ENCODE measurements around the gene RAI1.
"Not testable (repeated sequence)": the region's sequence is repeated elsewhere in the genome, so short reads cannot be mapped to it uniquely, and the experiment has no call there.

The RAI1 gene

GRCh38 chr17:17806611-17807274 is 125.5 kb downstream of the RAI1 start:
- no peak for DNase-seq

DNA sequence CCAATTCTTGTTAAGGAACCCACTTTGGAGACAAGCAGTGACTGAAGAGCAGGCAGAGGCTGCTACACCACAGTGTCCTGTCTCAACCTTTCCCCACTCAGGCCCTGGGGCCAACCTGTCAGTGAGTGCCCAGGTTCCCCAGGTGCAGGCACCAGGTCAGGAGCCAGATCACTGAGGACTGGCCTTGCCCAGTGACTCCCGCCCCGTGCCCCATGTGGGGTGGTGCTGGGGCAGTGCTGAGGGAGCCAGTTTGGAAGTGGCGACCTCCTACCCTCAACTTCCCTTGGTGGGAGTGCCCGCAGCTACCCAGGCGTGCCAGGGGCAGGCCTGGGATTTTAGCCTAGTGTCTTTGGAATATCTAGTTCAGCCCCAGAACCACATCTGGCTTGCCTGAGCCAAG is 126.2 kb downstream of the RAI1 start:
- DNase-seq, result no peak

DNA sequence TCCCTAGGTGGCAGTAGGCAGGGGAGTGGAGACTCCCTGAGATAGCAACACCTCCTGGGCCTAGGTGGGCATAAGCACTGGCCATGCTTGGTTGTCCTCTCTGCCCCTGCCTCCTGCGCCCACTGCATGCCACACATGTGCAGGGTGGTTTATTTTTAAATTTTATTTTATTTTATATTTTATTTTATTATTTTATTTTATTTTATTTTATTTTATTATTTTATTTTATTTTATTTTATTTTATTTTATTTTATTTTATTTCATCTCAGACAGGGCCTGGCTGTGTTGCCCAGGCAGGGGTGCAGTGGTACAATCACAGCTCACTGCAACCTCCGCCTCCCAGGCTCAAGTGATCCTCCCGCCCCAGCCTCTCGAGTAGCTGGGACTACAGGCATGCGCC is 126.9 kb downstream of the RAI1 start:
- DNase-seq, result not testable (repeated sequence)

DNA sequence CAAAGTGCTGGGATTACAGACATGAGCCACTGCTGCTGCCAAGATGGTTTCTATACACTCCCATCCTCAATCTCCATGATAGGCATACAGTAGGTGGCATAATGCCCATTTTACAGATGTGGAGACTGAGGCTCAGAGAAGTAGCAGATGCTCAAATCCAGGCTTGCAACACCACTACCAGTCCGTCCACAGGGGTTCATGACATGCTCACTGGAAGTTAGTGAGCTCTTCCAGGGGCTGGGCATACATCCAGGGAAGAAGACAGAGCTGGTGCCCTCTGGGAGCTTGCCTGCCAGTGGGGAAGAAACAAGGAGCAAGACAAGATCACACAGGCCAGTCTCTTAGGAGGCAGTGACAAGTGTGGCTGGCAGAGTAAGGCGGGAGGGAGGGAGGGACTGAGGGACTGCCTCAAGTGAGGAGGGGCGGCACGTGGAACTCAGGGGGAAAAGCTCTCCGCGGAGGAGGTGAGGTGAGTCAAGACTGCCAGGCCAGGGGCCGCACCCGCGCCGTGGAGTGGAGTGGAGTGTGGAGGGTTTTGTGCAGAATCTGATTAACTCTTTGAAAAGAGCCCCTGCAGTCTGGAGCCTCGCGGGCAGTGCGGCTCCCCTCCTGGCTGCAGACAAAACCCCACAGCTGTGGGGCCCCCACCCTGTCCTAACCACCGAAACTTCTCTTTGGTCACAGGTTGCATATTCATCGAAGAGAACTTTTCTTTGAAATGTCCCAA is 127.6 kb downstream of the RAI1 start:
- no peak for DNase-seq

- DNase-seq, result no peak
Observed at GRCh38 chr17:17809531-17810083, 128.3 kb downstream of the RAI1 start.

- DNase-seq, result no peak
Observed at GRCh38 chr17:17810084-17810894, 129.0 kb downstream of the RAI1 start.

- DNase-seq, result no peak
Observed at GRCh38 chr17:17810895-17811248, 129.6 kb downstream of the RAI1 start.

- DNase-seq, result no peak
Observed at GRCh38 chr17:17811381-17812210, 130.3 kb downstream of the RAI1 start.

GRCh38 chr17:17812211-17813054 is 131.2 kb downstream of the RAI1 start:
- DNase-seq, result no peak

- DNase-seq, result no peak
Observed at GRCh38 chr17:17813055-17813724, 131.9 kb downstream of the RAI1 start.

- DNase-seq, result no peak
Observed at GRCh38 chr17:17813725-17814095, 132.5 kb downstream of the RAI1 start.

GRCh38 chr17:17814162-17815061 is 133.2 kb downstream of the RAI1 start:
- no peak for DNase-seq

GRCh38 chr17:17815062-17815406 is 133.8 kb downstream of the RAI1 start:
- DNase-seq, result no peak

- DNase-seq, result no peak
Observed at GRCh38 chr17:17815436-17816200, 134.4 kb downstream of the RAI1 start.

- no peak for DNase-seq
Observed at GRCh38 chr17:17816240-17816814, 135.1 kb downstream of the RAI1 start.

DNA sequence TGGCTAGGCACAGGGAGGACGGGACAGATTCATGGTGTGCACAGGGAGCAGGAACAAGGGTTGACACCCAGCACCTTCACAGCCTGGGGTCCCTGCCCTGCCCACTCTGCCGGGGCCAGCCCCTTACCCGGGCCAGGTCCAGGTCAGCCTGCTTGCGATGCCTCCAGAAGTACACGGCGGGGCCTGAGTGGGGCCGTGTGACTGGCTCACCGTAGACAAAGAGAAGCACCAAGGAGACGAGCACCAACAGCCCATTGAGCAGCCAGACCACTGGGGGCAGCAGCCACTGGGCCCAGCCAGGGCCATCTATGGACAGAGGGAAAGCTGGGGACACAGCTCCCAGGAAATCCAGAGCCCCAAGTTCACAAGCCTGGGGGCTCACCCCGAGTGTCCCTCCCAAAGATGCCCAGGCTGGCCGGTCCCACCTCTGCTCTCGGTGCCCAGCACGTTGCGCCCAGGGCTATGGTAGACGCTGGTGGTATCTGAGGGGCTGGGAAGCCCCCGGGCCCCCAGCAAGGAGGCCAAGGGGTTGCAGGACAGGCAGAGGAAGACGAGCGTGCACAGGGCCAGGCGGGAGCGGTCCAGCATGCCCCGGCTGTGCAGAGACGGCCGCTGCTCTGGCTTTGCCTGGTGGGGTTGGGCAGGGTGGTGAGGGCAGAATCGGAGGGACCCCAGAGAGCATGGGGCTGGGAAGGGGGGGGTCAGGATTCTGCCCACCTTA is 135.7 kb downstream of the RAI1 start:
- DNase-seq, result no peak

- DNase-seq, result no peak
Observed at GRCh38 chr17:17817552-17817947, 136.3 kb downstream of the RAI1 start.

DNA sequence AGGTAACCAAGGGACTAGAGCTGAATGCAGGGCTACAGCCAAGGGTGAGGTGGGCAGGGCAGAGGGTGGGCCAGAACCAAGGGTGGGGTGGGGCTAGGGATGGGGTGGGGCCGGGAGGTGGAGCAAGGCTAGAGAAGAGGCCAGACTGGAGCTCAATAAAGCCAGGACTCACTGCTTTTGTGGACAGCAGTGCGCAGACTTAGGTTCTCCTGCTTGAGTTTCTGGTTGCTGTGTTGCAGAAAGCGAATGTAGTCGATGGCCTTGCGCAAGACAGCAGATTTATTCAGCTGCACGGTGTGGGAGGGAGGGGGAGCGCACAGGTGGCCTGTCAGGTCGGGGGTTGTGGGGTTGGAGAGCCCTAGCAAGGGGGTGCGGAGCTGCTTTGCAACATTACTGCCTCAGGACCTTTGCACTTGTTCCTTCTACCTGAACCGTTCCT is 136.8 kb downstream of the RAI1 start:
- no peak for DNase-seq

Measured in KG1 (cell line).